ENCODE results near the gene PLA2G6.

DNA sequence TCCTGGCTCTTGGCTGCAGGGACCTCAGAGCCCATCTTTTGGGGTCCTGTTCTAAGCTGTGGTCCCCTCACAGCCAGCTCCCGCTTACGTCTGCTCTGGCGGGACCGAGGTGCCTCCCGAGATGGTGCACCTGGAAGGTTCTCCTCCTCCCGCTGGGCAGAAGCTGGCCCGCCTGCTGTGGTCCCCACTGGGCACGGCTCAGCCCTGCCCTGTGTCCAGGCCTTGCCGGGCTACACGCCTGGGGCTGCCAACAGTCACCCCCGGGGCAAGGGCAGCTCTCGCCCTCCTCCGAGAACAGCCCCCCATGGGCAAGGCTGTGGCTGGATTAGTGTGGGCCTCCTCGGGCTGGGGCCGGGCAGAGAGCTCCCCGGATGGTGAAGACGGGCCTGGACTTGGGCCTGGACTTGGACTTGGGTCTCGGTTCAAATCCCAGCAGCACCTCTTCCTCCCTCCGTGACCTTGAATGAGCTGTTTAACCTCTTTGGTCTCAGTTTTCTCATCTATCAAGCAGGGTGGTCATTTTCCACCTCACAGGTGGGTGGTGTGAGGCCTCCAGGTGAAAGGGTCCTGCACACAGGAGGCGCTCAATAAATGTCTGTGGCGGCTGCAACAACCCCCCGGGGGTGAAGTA, 72.1 kb downstream of the PLA2G6 start:
- TF ChIP-seq POLR2A (IDR thresholded peaks at IDR 0.05) = no peak
- TF ChIP-seq, protein P1, sequence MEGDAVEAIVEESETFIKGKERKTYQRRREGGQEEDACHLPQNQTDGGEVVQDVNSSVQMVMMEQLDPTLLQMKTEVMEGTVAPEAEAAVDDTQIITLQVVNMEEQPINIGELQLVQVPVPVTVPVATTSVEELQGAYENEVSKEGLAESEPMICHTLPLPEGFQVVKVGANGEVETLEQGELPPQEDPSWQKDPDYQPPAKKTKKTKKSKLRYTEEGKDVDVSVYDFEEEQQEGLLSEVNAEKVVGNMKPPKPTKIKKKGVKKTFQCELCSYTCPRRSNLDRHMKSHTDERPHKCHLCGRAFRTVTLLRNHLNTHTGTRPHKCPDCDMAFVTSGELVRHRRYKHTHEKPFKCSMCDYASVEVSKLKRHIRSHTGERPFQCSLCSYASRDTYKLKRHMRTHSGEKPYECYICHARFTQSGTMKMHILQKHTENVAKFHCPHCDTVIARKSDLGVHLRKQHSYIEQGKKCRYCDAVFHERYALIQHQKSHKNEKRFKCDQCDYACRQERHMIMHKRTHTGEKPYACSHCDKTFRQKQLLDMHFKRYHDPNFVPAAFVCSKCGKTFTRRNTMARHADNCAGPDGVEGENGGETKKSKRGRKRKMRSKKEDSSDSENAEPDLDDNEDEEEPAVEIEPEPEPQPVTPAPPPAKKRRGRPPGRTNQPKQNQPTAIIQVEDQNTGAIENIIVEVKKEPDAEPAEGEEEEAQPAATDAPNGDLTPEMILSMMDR (IDR thresholded peaks at IDR 0.05) = no peak

All from lower leg skin (tissue), 3 donors.